ENCODE results near the gene LGI2. TPM values are rescaled to one million over a fixed set of nuclear protein-coding genes. Genes with fewer than 3 reads are reported as not detected.

LGI2 gene
- total RNA-seq, 1 donor from 2014 or later = 0.56 TPM

DNA sequence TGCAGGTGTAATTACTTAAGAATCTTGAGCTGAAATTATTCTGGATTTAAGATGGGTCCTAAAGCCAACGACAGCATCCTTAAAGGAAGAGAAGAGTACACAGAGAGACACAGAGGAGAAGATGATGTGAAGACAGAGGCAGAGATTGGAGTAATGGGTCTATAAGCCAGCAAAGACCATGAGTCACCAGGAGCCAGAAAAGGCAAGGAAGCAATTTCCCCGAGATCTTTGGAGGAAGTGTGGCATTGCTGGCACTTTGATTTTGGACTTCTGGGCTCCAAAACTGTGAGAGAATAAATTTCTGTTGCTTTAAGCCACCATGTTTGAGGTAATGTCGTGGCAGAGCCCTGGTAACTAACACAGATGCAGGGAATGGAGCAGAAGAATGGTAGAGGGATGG is 32.4 kb upstream of the LGI2 start:
- Histone ChIP-seq H3F3A (ENCODE audit: low read depth) (no peaks in the 10 kb centered on the region), H3K79me2 (ENCODE audit: low read depth) (no peaks in the 10 kb centered on the region), H3K36me3 (no peaks in the 10 kb centered on the region), H3K9me3 (ENCODE audit: low read depth) (no peaks in the 10 kb centered on the region), H4K20me1 (ENCODE audit: low read depth) (no peaks in the 10 kb centered on the region), H3K9ac (no peak overlapping the region), H3K4me2 (no peak overlapping the region), H3K27me3 (no peaks in the 10 kb centered on the region), H3K4me1 (peaks cover 14% of the 10 kb centered on the region), H2AFZ (replicated peaks) (no peak overlapping the region), H3K27ac (no peak overlapping the region), H3K4me3 (no peak overlapping the region)
- H3K4me3 Mint-ChIP-seq = no peak overlapping the region
- H3K4me1 Mint-ChIP-seq = peaks cover 20% of the 10 kb centered on the region
- H3K27ac Mint-ChIP-seq = no peak overlapping the region
- H3K9me3 Mint-ChIP-seq = peaks cover 5% of the 10 kb centered on the region
- H3K27me3 Mint-ChIP-seq (ENCODE audit: insufficient read depth, low read depth) = no peaks in the 10 kb centered on the region
- TF ChIP-seq EZH2 (IDR thresholded peaks at IDR 0.05) (no peak), EZH2phosphoT487 (IDR thresholded peaks at IDR 0.05) (no peak)
- TF ChIP-seq, protein P1, sequence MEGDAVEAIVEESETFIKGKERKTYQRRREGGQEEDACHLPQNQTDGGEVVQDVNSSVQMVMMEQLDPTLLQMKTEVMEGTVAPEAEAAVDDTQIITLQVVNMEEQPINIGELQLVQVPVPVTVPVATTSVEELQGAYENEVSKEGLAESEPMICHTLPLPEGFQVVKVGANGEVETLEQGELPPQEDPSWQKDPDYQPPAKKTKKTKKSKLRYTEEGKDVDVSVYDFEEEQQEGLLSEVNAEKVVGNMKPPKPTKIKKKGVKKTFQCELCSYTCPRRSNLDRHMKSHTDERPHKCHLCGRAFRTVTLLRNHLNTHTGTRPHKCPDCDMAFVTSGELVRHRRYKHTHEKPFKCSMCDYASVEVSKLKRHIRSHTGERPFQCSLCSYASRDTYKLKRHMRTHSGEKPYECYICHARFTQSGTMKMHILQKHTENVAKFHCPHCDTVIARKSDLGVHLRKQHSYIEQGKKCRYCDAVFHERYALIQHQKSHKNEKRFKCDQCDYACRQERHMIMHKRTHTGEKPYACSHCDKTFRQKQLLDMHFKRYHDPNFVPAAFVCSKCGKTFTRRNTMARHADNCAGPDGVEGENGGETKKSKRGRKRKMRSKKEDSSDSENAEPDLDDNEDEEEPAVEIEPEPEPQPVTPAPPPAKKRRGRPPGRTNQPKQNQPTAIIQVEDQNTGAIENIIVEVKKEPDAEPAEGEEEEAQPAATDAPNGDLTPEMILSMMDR (IDR thresholded peaks at IDR 0.05) = no peak
- no peak for DNase-seq (ENCODE audit: low spot score)
- H3K36me3 Mint-ChIP-seq = no peaks in the 10 kb centered on the region

DNA sequence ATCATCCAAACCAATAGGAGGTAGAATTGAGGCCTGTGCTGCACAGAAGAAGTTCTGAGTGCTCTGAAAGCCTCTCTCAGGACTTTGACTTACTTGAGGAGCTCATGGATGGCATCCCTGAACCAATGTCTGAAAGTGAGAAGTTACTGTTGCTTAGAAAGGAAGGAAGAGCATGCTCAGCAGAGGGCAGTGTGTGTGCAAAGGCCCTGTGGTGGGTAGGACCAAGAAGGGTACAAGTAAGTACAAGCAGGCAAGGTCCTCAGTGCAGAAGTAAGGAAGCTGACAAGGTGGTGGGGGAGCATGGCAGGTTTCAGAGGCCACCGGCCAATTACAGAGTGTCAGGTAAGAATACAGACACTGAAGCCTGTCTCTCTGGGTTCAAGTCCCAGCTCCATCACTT is 31.4 kb upstream of the LGI2 start:
- Histone ChIP-seq H3K4me3 (no peak overlapping the region), H3K9me3 (ENCODE audit: low read depth) (no peaks in the 10 kb centered on the region), H3K4me1 (peaks cover 14% of the 10 kb centered on the region), H3K9ac (no peak overlapping the region), H3K4me2 (no peak overlapping the region), H3K27me3 (no peaks in the 10 kb centered on the region), H4K20me1 (ENCODE audit: low read depth) (no peaks in the 10 kb centered on the region), H3K36me3 (no peaks in the 10 kb centered on the region), H3F3A (ENCODE audit: low read depth) (no peaks in the 10 kb centered on the region), H2AFZ (replicated peaks) (no peak overlapping the region), H3K27ac (no peak overlapping the region), H3K79me2 (ENCODE audit: low read depth) (no peaks in the 10 kb centered on the region)
- peaks cover 2% of the 10 kb centered on the region for H3K27me3 Mint-ChIP-seq (ENCODE audit: insufficient read depth, low read depth)
- H3K4me1 Mint-ChIP-seq = peaks cover 20% of the 10 kb centered on the region
- no peak overlapping the region for H3K4me3 Mint-ChIP-seq
- H3K9me3 Mint-ChIP-seq = peaks cover 8% of the 10 kb centered on the region
- TF ChIP-seq, protein P1 (IDR thresholded peaks at IDR 0.05) = no peak
- TF ChIP-seq EZH2phosphoT487 (IDR thresholded peaks at IDR 0.05) (no peak), EZH2 (IDR thresholded peaks at IDR 0.05) (no peak)
- no peak for DNase-seq (ENCODE audit: low spot score)
- no peak overlapping the region for H3K27ac Mint-ChIP-seq
- no peaks in the 10 kb centered on the region for H3K36me3 Mint-ChIP-seq

DNA sequence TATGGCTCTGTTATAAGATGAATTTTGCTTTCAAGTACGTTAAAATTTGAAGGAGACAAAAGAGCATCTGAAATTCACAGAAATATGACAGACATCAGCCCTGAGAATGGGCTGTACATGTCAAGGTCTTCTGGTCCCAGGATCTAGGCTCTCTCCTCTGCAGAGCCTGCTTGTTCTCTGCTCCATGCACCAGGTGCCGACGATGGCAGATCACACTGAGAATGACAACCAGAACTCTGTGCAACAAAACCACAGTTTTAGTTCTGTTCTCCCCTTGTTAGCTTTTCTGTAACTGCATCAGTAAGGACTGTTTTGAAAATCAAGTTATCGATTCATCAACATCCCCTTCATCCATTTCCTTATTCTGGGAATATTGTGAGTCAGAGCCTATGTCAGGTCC is 30.9 kb upstream of the LGI2 start:
- H3K36me3 ChIP-seq = no peaks in the 10 kb centered on the region
- peaks cover 8% of the 10 kb centered on the region for H3K9me3 Mint-ChIP-seq
- H2AFZ ChIP-seq (replicated peaks) = no peak overlapping the region
- no peak overlapping the region for H3K4me2 ChIP-seq
- peaks cover 5% of the 10 kb centered on the region for H3K27me3 Mint-ChIP-seq (ENCODE audit: insufficient read depth, low read depth)
- H3F3A ChIP-seq (ENCODE audit: low read depth) = no peaks in the 10 kb centered on the region
- H3K9ac ChIP-seq = no peak overlapping the region
- H3K4me3 Mint-ChIP-seq = no peak overlapping the region
- H3K4me3 ChIP-seq = no peak overlapping the region
- no peaks in the 10 kb centered on the region for H3K27me3 ChIP-seq
- peaks cover 14% of the 10 kb centered on the region for H3K4me1 ChIP-seq
- H3K27ac Mint-ChIP-seq = no peak overlapping the region
- no peaks in the 10 kb centered on the region for H3K79me2 ChIP-seq (ENCODE audit: low read depth)
- no peak overlapping the region for H3K27ac ChIP-seq
- TF ChIP-seq, protein P1 (IDR thresholded peaks at IDR 0.05) = no peak
- H3K4me1 Mint-ChIP-seq = peaks cover 20% of the 10 kb centered on the region
- H4K20me1 ChIP-seq (ENCODE audit: low read depth) = no peaks in the 10 kb centered on the region
- no peaks in the 10 kb centered on the region for H3K36me3 Mint-ChIP-seq
- no peak for DNase-seq (ENCODE audit: low spot score)
- H3K9me3 ChIP-seq (ENCODE audit: low read depth) = no peaks in the 10 kb centered on the region

DNA sequence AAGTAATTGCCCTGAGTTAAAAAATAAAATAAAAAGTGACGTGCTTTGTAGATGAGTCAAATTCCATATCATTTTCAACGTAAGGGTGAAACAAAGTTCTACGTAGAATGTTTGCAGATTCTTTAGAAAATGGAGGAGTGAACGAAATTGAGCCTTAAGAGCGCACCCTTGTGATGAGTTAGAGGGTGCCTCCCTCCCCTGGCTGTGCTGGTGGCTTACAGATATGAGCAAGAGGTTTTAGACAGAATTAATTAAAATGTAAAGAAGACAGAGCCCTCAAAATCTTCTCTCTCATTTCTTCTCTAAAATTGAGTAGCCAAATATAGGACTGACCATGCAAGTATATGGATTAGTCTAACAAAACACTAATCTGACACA is 30.2 kb upstream of the LGI2 start:
- Histone ChIP-seq H3K4me3 (no peak overlapping the region), H3K9ac (no peak overlapping the region), H3K4me1 (peaks cover 14% of the 10 kb centered on the region), H3K9me3 (ENCODE audit: low read depth) (no peaks in the 10 kb centered on the region), H4K20me1 (ENCODE audit: low read depth) (no peaks in the 10 kb centered on the region), H3K27ac (no peak overlapping the region), H3K79me2 (ENCODE audit: low read depth) (no peaks in the 10 kb centered on the region), H3F3A (ENCODE audit: low read depth) (no peaks in the 10 kb centered on the region), H3K4me2 (no peak overlapping the region), H3K36me3 (no peaks in the 10 kb centered on the region), H3K27me3 (no peaks in the 10 kb centered on the region), H2AFZ (replicated peaks) (no peak overlapping the region)
- Mint-ChIP-seq H3K4me3 (no peak overlapping the region), H3K27ac (no peak overlapping the region), H3K36me3 (no peaks in the 10 kb centered on the region), H3K27me3 (ENCODE audit: insufficient read depth, low read depth) (peaks cover 5% of the 10 kb centered on the region), H3K4me1 (peaks cover 20% of the 10 kb centered on the region), H3K9me3 (peaks cover 8% of the 10 kb centered on the region)
- TF ChIP-seq EZH2phosphoT487 (IDR thresholded peaks at IDR 0.05) (no peak), EZH2 (IDR thresholded peaks at IDR 0.05) (no peak)
- TF ChIP-seq, protein P1 (IDR thresholded peaks at IDR 0.05) = no peak
- DNase-seq (ENCODE audit: low spot score) = no peak
